Measurements from ENCODE around the gene JAKMIP1.

- no peak for TF ChIP-seq POLR2A (IDR thresholded peaks at IDR 0.05)
- no peak for TF ChIP-seq CTCF (IDR thresholded peaks at IDR 0.05)
Measured at GRCh38 chr4:6124386-6125102, 75.8 kb downstream of the JAKMIP1 start.

All from body of pancreas (tissue), 4 donors.